Non-pigmented ciliary epithelial cell (primary cell): ENCODE results near the gene C1orf74.

Source experiments
- DNase-seq: peaks from one replicate; pipeline ENCODE4 v3.0.0-alpha.2; 2010; ENCODE audit warnings: low read depth

The C1orf74 gene

DNA sequence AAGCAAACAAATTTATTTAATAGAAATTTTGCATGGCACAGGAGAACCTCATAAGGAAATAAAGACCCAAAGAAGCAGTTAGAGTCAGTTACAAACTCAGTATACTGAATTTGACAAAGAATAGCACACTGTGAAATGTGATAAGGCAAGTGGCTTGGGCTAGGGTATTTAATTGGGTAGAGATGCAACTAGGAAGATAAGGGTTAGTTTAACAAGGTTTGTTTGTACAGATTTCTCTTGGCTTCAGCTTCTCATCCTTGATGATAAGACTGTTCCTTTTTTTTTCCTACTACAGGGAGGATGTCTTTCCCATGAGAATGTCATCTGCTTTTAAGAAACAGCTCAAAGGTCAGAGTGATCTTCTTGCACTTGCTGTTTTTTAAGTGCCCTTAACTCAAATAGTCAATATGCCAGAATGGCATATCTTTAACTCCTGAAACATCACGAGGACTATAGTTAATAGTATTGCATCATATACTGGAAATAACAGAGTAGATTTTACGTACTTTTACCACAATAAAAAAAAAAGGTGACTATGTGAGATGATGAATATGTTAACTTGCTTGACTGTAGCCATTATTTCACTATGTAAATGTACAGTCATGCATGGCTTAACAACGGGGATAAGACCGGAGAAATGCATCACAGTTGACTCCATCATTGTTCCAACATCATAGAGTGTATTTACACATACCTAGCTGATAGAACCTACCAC, 37.8 kb downstream of the C1orf74 start:
- DNase-seq = no peak

GRCh38 chr1:209743145-209743482, 41.2 kb downstream of the C1orf74 start:
- peak; percentile 20 for DNase-seq

DNA sequence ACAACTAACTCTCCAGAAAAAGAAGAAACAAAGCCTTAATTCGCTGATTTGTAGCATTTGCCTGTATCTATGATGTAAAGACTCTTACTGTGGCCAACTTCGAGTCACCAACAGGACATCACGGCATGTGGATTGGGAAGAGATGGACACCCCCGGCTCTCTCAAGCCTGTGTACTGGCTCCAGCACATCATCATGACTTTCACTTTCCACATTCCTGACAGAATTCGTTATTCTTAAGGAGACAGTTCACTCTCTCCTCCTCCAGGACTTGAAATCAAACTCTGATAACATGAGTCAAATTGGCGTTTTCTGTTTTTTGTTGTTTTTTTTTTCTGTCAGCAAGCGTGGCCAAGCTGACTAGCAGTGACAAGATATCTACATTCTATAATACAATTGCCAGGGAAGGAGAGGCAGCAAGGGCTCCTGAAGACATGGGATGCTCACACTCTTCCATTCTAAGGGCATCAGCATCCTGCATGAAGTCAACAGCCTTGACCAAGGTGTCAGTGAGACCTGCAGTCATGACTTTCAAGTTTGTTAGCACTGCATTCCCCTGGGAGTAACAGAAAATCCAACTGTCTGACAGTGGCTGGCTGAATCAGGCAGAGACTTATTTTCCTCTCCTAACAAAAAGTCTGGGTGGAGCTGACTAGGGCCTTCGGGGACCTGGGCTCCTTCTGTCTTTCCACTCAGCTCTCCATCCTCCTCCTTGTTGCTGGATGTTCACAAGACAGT, 41.8 kb downstream of the C1orf74 start:
- peak; percentile 15 for DNase-seq

GRCh38 chr1:209741889-209742288, 42.5 kb downstream of the C1orf74 start:
- DNase-seq = no peak

DNA sequence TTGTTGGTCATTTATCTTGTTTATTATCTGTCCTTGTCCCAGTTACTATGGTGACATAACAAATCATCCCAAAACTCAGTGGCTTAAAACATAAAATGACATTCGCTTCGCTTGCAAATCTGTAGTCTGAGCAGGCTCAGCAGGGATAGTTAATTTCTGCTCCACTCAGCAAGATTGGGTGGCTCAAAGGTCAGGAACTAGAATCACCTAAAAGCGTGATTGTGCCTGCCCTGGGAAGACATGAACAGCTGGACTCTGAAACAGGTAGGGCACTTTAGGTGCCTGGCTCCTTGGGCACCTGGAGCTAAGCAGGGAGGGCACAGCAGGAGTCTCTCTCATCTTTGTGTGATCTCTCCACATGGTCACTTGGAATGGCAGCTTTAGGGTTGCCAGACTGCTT, 43.2 kb downstream of the C1orf74 start:
- DNase-seq = no peak

DNA sequence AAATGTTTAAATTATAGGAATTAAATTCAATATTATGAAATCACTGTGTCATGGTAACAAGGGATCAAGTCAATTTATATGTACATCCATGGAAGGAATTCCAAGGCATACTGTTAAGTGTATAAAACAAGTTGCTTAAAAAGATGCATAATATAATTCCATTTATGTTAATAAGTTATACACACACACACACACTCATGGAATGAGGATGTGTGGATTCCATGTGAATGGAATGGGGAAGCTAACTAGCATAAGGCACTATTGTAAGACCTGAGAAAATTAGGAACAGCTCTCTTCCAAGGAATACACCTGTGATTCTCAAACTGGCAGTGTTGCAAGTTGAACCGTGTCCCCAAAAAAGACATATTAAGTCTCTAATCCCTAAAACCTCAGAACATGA, 46.1 kb downstream of the C1orf74 start:
- DNase-seq = no peak

DNA sequence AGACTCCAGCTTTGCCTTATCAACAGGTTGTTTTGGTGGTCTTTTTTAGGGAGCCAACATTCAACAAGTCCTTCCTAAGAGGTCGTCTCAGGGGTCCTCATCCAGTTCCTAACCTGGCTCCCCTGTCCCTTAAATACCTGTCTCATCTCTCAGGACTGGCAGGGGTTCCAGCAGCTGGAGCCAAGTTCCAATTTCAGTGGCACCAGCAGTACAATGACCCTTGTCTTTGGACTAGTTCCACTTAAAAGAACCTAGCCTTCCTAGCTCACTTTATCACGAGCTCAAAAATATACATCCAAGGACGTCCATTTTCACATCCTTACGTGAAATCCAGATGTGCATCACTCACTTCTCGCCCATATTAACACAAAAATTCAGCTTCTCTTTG, 47.2 kb downstream of the C1orf74 start:
- no peak for DNase-seq

DNA sequence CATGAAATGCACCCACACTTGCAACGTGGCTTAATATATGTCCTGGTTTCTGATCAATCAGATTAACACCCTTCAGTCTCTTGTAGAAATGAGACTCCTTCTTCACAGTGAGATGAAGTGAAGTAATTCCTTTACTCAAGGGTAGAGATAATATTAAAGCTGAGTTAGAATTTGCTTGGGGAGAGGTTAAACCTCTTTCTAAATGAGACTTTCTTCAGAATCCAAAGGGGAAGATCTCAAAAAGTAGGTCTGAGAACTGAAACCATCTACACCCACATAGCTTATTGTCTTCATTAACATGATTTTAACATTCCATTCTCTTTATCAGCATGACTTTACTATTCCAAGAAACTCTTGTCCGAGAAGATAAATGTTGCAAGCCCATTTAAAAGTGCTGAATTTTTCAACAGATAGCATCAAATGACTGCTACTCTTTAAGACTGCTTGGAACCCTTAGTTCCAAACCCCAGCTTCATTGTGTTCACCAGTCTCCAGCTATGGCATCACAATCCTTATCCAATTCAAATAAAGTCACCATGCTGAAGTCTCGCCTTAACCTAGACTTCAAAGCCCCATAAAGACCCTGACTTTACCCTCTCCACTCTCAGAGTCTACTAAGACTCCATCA, 47.8 kb downstream of the C1orf74 start:
- no peak for DNase-seq

DNA sequence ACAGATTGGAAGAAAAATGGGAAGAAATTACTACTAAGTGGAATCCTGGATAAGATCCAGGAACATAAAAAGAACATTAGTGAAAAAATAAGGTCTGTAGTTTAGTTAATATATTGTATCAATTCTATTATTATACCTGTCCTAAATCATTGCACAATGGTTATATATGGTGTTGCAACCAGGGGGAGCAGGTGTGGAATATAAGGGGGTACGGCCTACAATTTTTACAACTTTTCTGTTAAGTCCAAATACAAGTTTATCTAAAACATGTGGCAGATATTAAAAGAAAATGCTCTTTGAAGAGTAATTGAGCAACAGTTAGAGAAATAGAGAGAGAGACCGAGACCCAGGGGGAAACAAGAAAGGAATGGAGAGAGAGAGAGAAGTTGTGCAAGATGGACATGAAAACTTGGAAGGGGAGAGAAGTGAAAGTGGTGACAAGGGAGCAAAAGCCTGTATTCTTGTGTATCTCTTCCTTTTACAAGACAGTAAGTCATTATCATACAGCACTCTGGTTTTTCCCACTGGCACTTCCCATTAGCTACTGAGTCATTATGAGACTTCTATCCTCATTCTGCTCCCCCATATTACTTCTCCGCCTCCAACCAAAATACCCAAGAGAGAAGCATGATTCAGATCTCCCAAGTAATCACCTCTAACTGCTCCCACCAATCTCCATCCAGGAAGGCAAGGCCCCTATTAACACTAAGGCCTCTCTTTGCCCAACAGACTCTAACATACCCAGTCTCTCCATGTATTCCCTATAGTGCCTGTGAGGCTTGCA, 50.8 kb downstream of the C1orf74 start:
- DNase-seq = no peak

- no peak for DNase-seq
Observed at GRCh38 chr1:209732725-209733124, 51.6 kb downstream of the C1orf74 start.

- DNase-seq = no peak
Observed at GRCh38 chr1:209729436-209729835, 54.9 kb downstream of the C1orf74 start.
